ENCODE results near the gene ITGB5.

Gene ITGB5

GRCh38 chr3:124730129-124730940 is 156.8 kb downstream of the ITGB5 start, which contains the start of gene UMPS:
TSS of gene UMPS (plus strand) at chr3:124730452. CDS start at chr3:124730472, 20 bp downstream.
- TF ChIP-seq CTCF (conservative IDR thresholded peaks at IDR 0.05; ENCODE audit: control insufficient read depth, insufficient read depth, low read depth, low read length), result no peak
- H3K4me3 ChIP-seq (ENCODE audit: control insufficient read depth, low read depth, low read length), result peak within 1 kb of the TSS; percentile 100
- peak; percentile 64 for DNase-seq (ENCODE audit: low read depth)

- no peak for TF ChIP-seq CTCF (conservative IDR thresholded peaks at IDR 0.05; ENCODE audit: control insufficient read depth, insufficient read depth, low read depth, low read length)
- no peak for DNase-seq (ENCODE audit: low read depth)
- no peak overlapping the region for H3K4me3 ChIP-seq (ENCODE audit: control insufficient read depth, low read depth, low read length)
Observed at GRCh38 chr3:124722589-124722988, 164.6 kb downstream of the ITGB5 start.

GRCh38 chr3:124714223-124714853 is 172.8 kb downstream of the ITGB5 start:
- TF ChIP-seq CTCF (conservative IDR thresholded peaks at IDR 0.05; ENCODE audit: control insufficient read depth, insufficient read depth, low read depth, low read length), result no peak
- no peak overlapping the region for H3K4me3 ChIP-seq (ENCODE audit: control insufficient read depth, low read depth, low read length)
- no peak for DNase-seq (ENCODE audit: low read depth)

Measured in fibroblast of mammary gland (primary cell).